PC-3 (cell line): Measurements from ENCODE around the gene MGAT4B. TPM values are rescaled to one million over a fixed set of nuclear protein-coding genes. Genes with fewer than 3 reads are reported as not detected.

Experiments
- ATAC-seq: fragments of 200-7000 bp; cut with Tn5 transposase; 2 replicates; pipeline ENCODE4 v1.9.1; 2020; ENCODE audit warnings: mild to moderate bottlenecking, moderate library complexity
- BruUV-seq: library from RNA; stranded (reverse); fragments of 400-500 nt; replicated peaks from 2 replicates; lab custom pipeline; 2021; lab: Mats Ljungman, UMichigan
- CTCF ChIA-PET: fragments of 300-600 bp; sonication (Branson Sonifier 250); formaldehyde crosslinking; loops from one replicate; lab custom pipeline; 2022; ENCODE audit warnings: antibody characterized with exemption; lab: Charles Lee
- POLR2A ChIA-PET: fragments of 300-600 bp; sonication (Branson Sonifier 250); formaldehyde crosslinking; loops from one replicate; lab custom pipeline; 2022; ENCODE audit warnings: antibody characterized with exemption; ENCODE audit not compliant: unreplicated experiment; lab: Charles Lee
- DNase-seq: peaks from one replicate; pipeline ENCODE4 v3.0.0-alpha.2; 2015
- H2AFZ ChIP-seq: fragments of 300-600 bp; sonication (generic); 2 replicates; pipeline ENCODE4 v1.6.0; 2016; ENCODE audit warnings: antibody characterized with exemption, low read length
- H3F3A ChIP-seq: fragments of 300-600 bp; sonication (generic); one replicate; pipeline ENCODE4 v1.6.0; 2017; ENCODE audit warnings: antibody characterized with exemption, low read length, control low read depth, mild to moderate bottlenecking; ENCODE audit not compliant: unreplicated experiment
- H3K27ac ChIP-seq: fragments of 300-600 bp; sonication (generic); 2 replicates; pipeline ENCODE4 v1.5.1; 2016; ENCODE audit warnings: mild to moderate bottlenecking, low read length
- H3K27me3 ChIP-seq: fragments of 300-600 bp; sonication (generic); 2 replicates; pipeline ENCODE4 v1.6.1; 2016; ENCODE audit warnings: low read length, mixed read lengths
- H3K36me3 ChIP-seq: fragments of 300-600 bp; sonication (generic); 2 replicates; pipeline ENCODE4 v1.6.1; 2016; ENCODE audit warnings: low read depth, mixed run types, low read length, mixed read lengths
- H3K4me1 ChIP-seq: fragments of 300-600 bp; sonication (generic); 2 replicates; pipeline ENCODE4 v1.5.1; 2016; ENCODE audit warnings: low read length; ENCODE audit not compliant: insufficient read depth
- H3K4me2 ChIP-seq: fragments of 300-600 bp; sonication (generic); 2 replicates; pipeline ENCODE4 v1.6.0; 2016; ENCODE audit warnings: low read length
- H3K4me3 ChIP-seq: fragments of 300-600 bp; sonication (generic); 2 replicates; pipeline ENCODE4 v1.5.1; 2016; ENCODE audit warnings: mild to moderate bottlenecking, low read length, mixed read lengths
- H3K79me2 ChIP-seq: fragments of 300-600 bp; sonication (generic); 2 replicates; pipeline ENCODE4 v1.6.1; 2017; ENCODE audit warnings: low read length, mixed read lengths
- H3K9ac ChIP-seq: fragments of 300-600 bp; sonication (generic); 2 replicates; pipeline ENCODE4 v1.6.0; 2016; ENCODE audit warnings: mild to moderate bottlenecking, low read length
- H3K9me2 ChIP-seq: fragments of 300-600 bp; sonication (generic); replicated peaks from 2 replicates; pipeline ENCODE4 v1.6.1; 2016; ENCODE audit warnings: mixed run types, low read length, mixed read lengths
- H3K9me3 ChIP-seq: fragments of 300-600 bp; sonication (generic); 2 replicates; pipeline ENCODE4 v1.6.1; 2016; ENCODE audit warnings: low read length, mixed read lengths
- H4K20me1 ChIP-seq: fragments of 300-600 bp; sonication (generic); 2 replicates; pipeline ENCODE4 v1.6.1; 2016; ENCODE audit warnings: low read length, mixed read lengths
- EZH2 ChIP-seq: fragments of 300-600 bp; sonication (generic); IDR thresholded peaks from one replicate; pipeline ENCODE4 v1.6.1; 2017; ENCODE audit warnings: antibody characterized with exemption, mild to moderate bottlenecking, low read length; ENCODE audit not compliant: unreplicated experiment
- EZH2phosphoT487 ChIP-seq: fragments of 300-600 bp; sonication (generic); IDR thresholded peaks from 2 replicates; pipeline ENCODE4 v1.6.1; 2018; ENCODE audit warnings: mild to moderate bottlenecking, antibody characterized with exemption, low read length, borderline replicate concordance
- intact Hi-C: fragments of 100-400 bp; cut with micrococcal nuclease; formaldehyde crosslinking; loops from 2 replicates; pipeline ENCODE4 v1.9.0; 2023
- total RNA-seq: library from RNA; depleted of rRNA; stranded (reverse); fragments of >200 nt; gene quantifications from 2 replicates; pipeline ENCODE4 v1.2.3, GENCODE V29; 2014
- TF ChIP-seq, protein P1 (sequence below): fragments of 300-600 bp; sonication (generic); conservative IDR thresholded peaks from 2 replicates; pipeline ENCODE4 v1.5.1; 2017; ENCODE audit warnings: antibody characterized with exemption, low read depth, mild to moderate bottlenecking, low read length

Gene MGAT4B
- total RNA-seq, 1 experiment from 2014 or later, result 88.9 TPM

DNA sequence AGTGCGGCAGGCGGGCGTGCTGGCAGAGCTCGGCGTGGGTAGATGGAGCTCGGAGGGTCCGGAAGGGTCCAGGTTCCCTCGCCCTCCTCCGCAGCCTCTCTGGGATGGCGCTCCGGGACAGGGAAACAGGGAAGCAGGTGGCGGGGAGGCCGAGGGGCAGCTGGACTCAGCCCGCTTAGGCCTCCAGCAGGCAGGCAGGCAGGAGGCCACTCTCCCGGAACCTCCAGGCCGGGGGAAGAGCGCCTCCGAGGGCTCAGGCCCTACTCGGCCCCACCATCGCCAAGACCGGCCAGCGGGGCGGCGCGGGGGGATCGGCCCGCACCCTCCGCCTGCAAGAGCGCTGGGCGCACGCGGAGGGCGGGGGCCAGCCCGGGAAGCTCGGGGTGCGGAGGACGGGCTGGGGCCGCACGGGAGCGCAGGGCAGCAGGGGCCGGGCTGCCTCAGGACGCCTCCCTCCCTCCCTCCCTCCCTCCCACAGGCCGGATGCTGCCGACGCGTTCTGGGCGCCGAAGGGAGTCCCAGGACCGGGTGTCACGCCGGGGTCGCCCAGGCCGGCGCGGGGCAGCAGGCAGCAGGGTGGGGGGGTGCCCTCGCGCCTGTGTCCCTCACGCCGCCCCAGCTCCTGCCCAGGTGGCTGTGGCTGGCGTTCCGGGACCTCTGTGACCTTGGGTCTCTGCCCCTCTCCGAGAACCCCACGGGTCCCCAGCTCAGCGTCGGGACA is 977 bp downstream of the MGAT4B start:
- peak overlapping the region; percentile 86 for H3K4me3 ChIP-seq
- peak overlapping the region; percentile 97 for H3K4me2 ChIP-seq
- BruUV-seq, result no TSS peak
- ATAC-seq (peak; percentile 10), DNase-seq (no peak)
- H3K9me3 ChIP-seq, result no peaks in the 10 kb centered on the region
- H3K9ac ChIP-seq, result peak overlapping the region; percentile 85
- no peaks in the 10 kb centered on the region for H3K9me2 ChIP-seq
- TF ChIP-seq EZH2phosphoT487 (no peak), EZH2 (no peak)
- TF ChIP-seq, protein P1, sequence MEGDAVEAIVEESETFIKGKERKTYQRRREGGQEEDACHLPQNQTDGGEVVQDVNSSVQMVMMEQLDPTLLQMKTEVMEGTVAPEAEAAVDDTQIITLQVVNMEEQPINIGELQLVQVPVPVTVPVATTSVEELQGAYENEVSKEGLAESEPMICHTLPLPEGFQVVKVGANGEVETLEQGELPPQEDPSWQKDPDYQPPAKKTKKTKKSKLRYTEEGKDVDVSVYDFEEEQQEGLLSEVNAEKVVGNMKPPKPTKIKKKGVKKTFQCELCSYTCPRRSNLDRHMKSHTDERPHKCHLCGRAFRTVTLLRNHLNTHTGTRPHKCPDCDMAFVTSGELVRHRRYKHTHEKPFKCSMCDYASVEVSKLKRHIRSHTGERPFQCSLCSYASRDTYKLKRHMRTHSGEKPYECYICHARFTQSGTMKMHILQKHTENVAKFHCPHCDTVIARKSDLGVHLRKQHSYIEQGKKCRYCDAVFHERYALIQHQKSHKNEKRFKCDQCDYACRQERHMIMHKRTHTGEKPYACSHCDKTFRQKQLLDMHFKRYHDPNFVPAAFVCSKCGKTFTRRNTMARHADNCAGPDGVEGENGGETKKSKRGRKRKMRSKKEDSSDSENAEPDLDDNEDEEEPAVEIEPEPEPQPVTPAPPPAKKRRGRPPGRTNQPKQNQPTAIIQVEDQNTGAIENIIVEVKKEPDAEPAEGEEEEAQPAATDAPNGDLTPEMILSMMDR, result no peak
- peak overlapping the region; percentile 30; the same call in 1 of the 2 replicates for H3K27ac ChIP-seq
- no peaks in the 10 kb centered on the region for H3K27me3 ChIP-seq
- peaks cover 5% of the 10 kb centered on the region for H4K20me1 ChIP-seq
- ChIA-PET CTCF (interaction anchor here (0.6 kb wide), 1 partner anchor 99 kb away, joined by 4 read pairs; no protein-coding TSS in a partner anchor), POLR2A (no interaction called here)
- H3K36me3 ChIP-seq, result no peaks in the 10 kb centered on the region
- peaks cover 56% of the 10 kb centered on the region for H3K79me2 ChIP-seq
- no peaks in the 10 kb centered on the region for H3F3A ChIP-seq
- H3K4me1 ChIP-seq, result peaks cover 31% of the 10 kb centered on the region
- 0 out of 2 replicates have a peak overlapping the region, but pooled peaks have one; percentile 18 for H2AFZ ChIP-seq
- intact Hi-C loops, result loop anchor here (5.0 kb wide), 1 partner anchor 52 kb away; the partner anchor contains the start of gene MRNIP

DNA sequence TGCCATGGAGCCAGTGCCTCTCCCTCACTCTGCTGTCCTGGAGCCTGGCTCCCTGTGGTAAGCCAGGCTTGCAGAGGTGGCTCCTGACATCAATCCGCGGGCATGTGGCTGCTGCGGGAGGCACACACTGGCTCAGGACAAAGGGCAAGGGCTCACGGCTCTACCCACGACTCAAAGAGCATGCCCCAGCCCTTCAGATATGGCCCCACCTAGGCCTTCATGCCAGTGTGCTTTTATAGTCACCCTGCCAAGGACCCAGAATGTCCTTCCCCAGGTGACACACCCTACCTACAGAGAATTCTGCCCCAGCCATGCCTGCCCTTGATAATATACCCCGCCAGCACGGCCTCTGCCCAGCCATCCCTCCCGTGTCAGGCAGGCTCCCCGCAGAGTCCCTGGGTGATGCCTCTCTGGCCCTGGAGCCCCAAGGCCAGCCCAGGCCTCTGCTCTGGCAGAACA is 1.6 kb downstream of the MGAT4B start:
- ChIA-PET POLR2A (no interaction called here), CTCF (no interaction called here)
- DNase-seq (no peak), ATAC-seq (peak; percentile 3)
- Histone ChIP-seq H3K9ac (peak overlapping the region; percentile 85), H2AFZ (0 out of 2 replicates have a peak overlapping the region, but pooled peaks have one; percentile 18), H3K36me3 (no peaks in the 10 kb centered on the region), H3F3A (no peaks in the 10 kb centered on the region), H3K27me3 (no peaks in the 10 kb centered on the region), H3K9me2 (no peaks in the 10 kb centered on the region), H3K27ac (peak overlapping the region; percentile 30; the same call in 1 of the 2 replicates), H4K20me1 (peaks cover 5% of the 10 kb centered on the region), H3K4me1 (peaks cover 31% of the 10 kb centered on the region), H3K4me2 (peak overlapping the region; percentile 97), H3K4me3 (peak overlapping the region; percentile 86), H3K79me2 (peaks cover 56% of the 10 kb centered on the region), H3K9me3 (no peaks in the 10 kb centered on the region)
- no peak for TF ChIP-seq EZH2phosphoT487
- TF ChIP-seq EZH2, result no peak
- TF ChIP-seq, protein P1, result no peak
- intact Hi-C loops, result loop anchor here (5.0 kb wide), 1 partner anchor 52 kb away; the partner anchor contains the start of gene MRNIP
- BruUV-seq, result TSS peak; percentile 55
